Dedifferentiated amniotic fluid mesenchymal stem cell (primary cell): ENCODE results near the gene ADCY9.

Source experiments
- DNase-seq: peaks from one replicate; pipeline ENCODE4 v3.0.0-alpha.2; 2016; ENCODE audit errors: extremely low spot score

The ADCY9 gene

GRCh38 chr16:4032768-4033167 is 83.5 kb downstream of the ADCY9 start:
- no peak for DNase-seq

- DNase-seq = no peak
These were observed 88.1 kb downstream of the ADCY9 start for GRCh38 chr16:4028144-4028543.

DNA sequence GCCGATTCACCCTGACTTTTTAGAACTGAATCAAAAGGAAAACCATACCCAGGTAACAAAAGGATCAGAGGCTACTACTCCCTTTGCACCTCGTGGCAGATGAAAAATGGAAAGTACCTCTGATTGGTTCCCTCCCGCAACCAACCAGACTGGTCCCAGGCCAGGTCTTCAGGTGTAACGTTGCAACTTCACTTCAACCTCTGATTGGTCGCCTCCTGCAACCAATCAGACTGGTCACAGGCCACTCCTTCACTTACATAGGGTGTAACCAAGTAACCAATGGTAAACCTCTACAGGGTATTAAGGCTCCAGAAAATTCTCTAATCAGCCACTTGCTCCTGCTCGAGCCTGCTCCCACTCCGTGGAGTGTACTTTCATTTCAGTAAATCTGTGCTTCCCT is 89.4 kb downstream of the ADCY9 start:
- DNase-seq = no peak

DNA sequence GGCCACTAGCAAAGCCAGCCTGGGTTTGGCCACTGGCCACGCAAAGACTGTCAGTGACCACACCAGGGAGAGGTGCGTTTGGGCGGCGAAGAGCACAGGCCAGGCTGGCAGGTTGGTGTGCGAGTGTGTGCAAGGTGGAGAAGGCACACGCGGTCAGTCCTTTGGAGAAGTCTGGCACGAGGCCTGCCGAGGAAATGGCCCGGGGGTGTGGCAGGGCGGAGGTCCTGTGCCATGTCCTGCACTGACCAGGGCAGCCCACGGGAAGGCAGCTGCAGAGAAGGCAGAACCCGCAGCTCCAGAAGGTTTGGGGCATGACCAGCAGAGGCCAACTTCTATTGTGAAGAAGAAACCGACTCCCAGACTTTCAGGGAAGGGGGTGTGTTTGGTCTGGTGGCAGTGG is 90.8 kb downstream of the ADCY9 start:
- DNase-seq = no peak

DNA sequence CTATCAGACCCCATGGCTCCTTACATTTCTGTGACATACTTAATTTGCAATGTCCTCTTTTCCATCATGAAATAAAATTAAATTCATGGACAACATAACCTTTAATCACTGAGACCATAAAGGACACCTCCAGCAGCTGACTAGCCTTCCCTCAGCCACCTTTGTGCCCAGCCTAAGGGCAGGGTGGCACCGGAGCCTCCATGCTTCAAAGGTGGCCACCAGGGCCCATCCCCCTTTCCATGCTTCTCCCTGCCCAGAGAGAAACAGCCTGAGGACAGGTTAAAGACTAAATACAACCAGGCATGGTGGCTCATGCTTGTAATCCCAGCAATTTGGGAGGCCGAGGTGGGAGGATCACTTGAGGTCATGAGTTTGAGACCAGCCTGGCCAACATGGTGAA is 94.3 kb downstream of the ADCY9 start:
- DNase-seq = no peak

DNA sequence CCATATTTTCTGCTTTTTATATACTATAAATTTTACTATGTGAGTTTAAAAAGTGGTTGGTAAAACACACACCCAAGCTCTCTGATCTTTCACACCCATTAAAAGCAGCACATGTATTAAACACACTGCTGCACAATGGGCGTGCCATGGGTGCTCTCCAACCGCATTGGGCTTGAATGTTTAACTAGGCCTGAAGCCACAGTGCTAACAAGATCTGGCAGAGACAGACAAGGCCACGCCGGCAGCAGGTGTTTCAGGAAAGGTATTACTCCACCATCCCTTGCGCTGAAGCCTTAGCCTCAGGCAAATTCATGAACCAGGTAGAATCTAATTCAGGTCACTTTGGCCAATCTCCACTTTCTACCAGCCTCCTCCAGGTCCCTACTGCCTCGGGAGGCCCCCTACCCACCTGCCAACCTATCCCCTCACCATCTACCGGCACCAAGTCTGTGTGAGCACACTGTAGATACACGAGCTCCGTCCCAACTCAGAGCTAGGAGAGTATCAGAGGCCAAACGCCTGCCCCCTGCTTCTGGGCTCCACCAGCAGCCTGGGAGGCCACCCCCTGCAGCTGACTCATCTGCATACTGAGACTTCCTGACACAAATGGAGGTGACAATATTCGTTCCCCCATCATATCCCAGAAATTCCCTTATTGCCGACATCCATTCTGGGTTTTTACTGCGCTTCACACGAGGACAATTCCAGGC is 95.0 kb downstream of the ADCY9 start:
- DNase-seq = no peak

DNA sequence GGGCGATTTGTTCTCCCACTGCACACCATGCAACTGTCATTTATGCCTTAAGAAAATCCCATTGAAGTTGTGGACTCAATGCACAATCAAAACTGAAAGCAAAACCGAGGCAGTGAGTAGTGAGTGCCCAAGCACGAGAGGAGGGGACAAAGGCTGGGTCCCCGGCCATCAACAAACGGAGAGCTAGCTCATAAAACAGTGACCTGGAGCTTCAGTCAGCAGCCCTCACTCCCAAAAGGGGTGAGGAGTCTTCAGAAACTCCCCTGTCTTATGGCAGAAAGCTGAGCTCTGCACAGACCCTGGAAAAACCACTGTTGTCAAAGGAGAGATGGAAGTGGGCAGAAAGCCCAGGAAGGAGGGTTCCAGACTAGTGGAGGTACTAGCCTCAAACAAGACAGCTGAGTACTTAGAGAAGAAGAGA is 96.9 kb downstream of the ADCY9 start:
- no peak for DNase-seq

DNA sequence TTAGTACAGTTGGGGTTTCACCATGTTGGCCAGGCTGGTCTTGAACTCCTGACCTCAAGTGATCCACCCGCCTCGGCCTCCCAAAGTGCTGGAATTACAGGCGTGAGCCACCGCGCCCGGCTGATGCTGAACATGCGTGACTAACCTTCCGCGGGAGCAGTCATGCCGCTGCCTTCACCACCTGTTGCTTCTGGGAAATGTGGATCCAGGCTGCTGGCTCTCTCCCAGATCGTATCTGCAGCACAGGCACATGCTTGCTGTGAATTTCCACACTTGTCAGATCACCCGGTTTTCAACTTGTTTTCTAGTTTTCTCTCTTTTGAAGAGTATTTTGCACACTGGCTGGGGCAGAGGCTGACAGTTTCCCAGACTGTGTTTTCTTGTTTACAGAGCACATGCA is 97.9 kb downstream of the ADCY9 start:
- DNase-seq = no peak

- no peak for DNase-seq
These were observed 98.4 kb downstream of the ADCY9 start for GRCh38 chr16:4017807-4018206.

DNA sequence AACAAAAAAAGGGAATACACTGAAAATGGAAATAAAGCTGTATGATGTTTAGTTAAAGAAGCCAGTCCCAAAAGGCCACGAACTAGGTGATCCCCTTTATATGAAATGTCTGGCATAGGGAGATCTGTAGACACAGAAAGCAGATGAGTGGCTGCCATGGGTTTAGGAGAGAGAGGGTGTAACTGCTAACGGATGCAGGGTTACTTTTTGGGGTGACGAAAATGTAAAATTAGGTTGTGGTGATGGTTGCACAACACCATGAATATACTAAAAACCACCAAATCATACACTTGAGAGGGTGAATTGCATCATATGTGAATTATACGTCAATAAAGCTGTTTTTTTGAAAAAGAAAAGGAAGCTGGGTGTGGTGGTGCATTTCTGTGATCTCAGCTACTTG is 99.6 kb downstream of the ADCY9 start:
- DNase-seq = no peak

- no peak for DNase-seq
These were observed 100.3 kb downstream of the ADCY9 start for GRCh38 chr16:4016005-4016352.

GRCh38 chr16:4015275-4016004 is 100.8 kb downstream of the ADCY9 start:
- no peak for DNase-seq

- no peak for DNase-seq
These were observed 104.2 kb downstream of the ADCY9 start for GRCh38 chr16:4011940-4012629.

- DNase-seq = no peak
These were observed 104.9 kb downstream of the ADCY9 start for GRCh38 chr16:4011225-4011939.

DNA sequence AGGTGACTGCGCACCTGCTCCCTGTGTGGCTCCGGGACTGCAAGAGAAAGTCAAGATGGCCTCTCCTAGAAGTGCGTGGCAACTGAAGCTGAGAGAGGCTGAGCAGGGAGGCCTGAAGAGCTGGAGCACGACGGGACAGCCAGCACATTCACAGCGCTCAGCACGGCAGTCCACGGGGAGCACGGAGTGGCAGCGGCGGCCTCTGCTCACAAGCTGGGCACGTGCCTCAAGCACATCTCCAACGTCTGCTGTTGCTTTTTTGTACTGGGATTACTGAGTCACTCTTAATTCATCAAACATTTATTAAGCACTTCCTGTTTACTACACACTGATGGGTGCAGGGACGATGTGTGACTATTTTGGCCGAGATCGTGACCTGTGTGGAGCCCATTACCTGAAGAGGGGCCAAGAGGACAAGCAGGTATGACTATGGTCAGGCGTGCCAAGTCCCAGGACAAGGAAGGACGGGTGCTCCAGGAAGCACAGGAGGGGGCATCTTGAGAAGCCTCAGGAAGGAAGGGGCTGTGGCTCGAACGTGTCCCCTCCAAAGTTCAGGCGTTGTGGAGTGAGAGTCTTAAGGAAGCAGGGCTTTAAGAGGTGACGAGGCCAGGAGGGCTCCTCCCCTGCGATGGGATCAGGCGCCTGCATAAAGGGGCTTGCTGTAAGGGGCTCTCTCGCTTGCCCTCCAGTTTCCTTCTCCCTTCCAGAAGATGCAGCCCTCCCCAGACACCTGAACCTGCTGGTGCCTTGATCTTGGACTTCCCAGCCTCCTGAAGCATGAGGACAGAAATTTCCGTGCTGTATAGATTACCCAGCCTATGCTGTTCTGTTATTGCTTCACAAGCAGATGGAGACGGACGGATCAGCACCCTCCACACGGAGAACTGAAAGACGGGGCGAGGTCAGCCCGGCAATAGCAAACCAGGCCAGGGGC is 105.8 kb downstream of the ADCY9 start:
- no peak for DNase-seq

- no peak for DNase-seq
These were observed 107.1 kb downstream of the ADCY9 start for GRCh38 chr16:4009177-4009576.

DNA sequence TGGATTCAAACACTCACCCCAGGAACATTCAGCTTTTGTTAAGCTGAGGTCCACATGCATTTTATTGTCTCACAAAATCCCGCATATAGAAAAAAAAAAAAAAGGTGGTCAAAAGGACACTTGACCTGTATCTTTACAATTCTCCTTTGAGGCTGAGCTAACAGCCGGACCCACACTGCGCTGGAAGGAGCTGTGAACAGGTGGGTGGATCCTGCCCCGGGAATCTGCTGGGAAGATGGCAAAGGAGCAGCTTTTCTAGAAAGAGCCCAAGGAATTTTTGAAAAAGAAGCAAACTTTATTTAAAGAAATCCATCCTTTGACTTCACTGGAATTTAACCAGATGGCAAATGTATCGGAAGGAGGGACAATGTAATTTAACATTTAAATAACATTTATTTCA is 108.1 kb downstream of the ADCY9 start:
- DNase-seq = no peak

DNA sequence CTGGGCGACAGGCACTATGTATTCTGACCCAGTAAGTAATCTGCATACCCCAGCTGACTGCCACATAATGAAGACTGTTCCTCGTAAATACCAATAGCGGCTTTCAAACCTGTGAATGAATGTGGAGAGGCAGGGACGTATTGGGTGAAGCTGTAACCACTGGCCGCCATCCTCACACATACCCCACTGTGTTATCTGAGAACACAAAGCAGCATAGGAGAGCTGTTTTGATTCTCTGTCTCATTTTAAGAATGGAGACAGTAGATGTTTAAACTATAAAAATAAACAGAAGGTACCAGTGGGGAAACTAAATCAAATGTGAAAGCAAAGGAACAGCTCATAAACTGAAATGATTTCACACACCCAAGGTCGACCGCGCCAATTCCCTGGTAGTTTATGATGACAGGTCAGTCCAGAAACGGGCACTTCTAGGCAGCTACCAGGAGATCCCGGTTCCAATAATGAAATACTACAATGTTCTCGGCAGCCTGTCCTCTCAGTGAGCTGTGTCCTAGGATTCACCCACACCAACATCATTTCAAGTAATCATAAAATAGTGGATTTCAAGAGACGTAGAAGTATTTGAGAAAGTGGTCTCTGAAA is 109.7 kb downstream of the ADCY9 start:
- no peak for DNase-seq

- DNase-seq = no peak
These were observed 110.5 kb downstream of the ADCY9 start for GRCh38 chr16:4005731-4006130.

GRCh38 chr16:4005281-4005680 is 111.0 kb downstream of the ADCY9 start:
- no peak for DNase-seq

- no peak for DNase-seq
These were observed 112.0 kb downstream of the ADCY9 start for GRCh38 chr16:4004206-4004605.
